Measurements from ENCODE around the gene QSOX1.

The QSOX1 gene

GRCh38 chr1:180229483-180230415 is 75.1 kb downstream of the QSOX1 start, which contains the start of gene LHX4:
Gene LHX4 (plus strand): TSS chr1:180230264. CDS start chr1:180230530, 266 bp downstream.
- TF ChIP-seq, protein P1, sequence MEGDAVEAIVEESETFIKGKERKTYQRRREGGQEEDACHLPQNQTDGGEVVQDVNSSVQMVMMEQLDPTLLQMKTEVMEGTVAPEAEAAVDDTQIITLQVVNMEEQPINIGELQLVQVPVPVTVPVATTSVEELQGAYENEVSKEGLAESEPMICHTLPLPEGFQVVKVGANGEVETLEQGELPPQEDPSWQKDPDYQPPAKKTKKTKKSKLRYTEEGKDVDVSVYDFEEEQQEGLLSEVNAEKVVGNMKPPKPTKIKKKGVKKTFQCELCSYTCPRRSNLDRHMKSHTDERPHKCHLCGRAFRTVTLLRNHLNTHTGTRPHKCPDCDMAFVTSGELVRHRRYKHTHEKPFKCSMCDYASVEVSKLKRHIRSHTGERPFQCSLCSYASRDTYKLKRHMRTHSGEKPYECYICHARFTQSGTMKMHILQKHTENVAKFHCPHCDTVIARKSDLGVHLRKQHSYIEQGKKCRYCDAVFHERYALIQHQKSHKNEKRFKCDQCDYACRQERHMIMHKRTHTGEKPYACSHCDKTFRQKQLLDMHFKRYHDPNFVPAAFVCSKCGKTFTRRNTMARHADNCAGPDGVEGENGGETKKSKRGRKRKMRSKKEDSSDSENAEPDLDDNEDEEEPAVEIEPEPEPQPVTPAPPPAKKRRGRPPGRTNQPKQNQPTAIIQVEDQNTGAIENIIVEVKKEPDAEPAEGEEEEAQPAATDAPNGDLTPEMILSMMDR (IDR thresholded peaks at IDR 0.05; ENCODE audit: insufficient read depth, missing control alignments), result no peak
- FAIRE-seq (no peak), DNase-seq (ENCODE audit: insufficient read length, low spot score) (peak; percentile 93)

DNA sequence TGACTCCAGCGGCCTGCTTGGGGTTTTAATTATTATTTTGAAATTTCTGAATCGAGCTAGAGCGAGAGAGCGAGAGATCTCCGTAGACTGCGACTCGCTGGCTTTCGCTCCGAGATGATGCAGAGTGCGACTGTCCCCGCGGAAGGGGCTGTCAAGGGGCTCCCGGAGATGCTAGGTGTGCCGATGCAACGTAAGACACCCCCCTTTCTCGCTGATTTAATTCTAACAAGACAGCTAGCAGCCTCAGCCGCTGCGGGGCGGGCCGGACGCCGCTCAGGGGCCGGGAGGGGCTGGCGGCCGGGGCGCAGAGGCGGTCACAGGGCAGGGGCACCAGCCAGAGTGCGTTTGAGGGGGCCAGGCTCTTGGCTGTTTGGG is 75.7 kb downstream of the QSOX1 start:
- no peak for FAIRE-seq
- peak; percentile 62 for DNase-seq (ENCODE audit: insufficient read length, low spot score)
- TF ChIP-seq, protein P1 (IDR thresholded peaks at IDR 0.05; ENCODE audit: insufficient read depth, missing control alignments), result no peak

DNA sequence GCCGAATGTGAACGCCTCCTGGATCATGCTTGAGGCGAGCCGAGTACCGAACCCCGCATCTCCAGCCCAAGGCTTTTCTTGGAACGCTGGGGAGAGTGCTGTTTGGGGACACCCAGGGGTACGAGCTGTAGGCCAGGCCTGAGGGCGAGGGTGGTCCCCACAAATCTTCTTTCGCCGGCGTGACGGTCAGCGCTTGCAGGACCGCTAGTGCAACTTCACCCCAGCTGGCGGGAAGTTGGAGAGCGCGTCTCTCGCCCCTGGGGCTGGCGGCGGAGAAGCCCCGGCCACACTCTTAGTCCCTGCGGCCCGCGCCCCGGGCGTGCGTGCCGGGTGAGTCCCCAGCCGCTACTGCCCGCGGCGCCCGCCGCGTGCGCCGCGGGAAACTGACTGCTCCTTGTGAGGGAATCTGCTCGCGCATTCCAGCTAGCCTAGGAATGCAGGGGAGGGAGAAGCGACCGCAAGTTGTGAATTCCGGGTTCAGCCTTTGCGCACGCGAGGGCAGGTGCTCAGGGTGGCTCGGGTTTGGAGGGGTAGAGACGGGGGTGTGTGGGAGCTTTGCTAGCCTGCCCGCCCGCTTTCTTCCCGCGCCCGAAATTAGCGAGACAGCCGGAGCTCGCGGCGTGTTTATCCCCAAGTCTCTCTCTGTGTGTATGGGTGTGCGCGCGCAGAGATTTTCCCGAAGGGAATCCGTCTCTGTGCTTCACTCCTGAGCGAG is 76.3 kb downstream of the QSOX1 start:
- no peak for DNase-seq (ENCODE audit: insufficient read length, low spot score)
- no peak for FAIRE-seq
- TF ChIP-seq, protein P1 (IDR thresholded peaks at IDR 0.05; ENCODE audit: insufficient read depth, missing control alignments), result no peak

DNA sequence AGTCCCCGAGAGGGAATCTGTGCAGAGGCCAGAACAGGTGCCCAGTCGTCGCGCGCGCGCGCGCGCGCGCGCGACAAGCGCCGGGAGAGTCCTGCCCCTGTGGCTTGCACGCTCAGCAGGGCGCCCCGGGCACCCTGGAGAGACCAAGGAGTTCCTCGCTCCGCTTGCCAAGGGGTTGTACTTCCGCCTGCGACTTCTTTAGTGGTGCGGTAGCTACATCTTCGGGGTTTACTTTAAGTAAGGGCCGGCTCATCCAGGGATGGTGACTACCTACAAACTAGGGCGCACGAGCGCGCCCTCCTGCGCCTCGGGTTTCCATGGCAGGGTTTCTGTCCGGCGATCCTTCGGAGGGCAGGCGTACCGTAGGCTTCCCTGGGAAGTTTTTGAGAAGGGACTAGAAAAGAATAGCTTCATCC is 76.8 kb downstream of the QSOX1 start:
- TF ChIP-seq, protein P1 (IDR thresholded peaks at IDR 0.05; ENCODE audit: insufficient read depth, missing control alignments), result peak; percentile 12
- no peak for FAIRE-seq
- DNase-seq (ENCODE audit: insufficient read length, low spot score), result peak; percentile 52

DNA sequence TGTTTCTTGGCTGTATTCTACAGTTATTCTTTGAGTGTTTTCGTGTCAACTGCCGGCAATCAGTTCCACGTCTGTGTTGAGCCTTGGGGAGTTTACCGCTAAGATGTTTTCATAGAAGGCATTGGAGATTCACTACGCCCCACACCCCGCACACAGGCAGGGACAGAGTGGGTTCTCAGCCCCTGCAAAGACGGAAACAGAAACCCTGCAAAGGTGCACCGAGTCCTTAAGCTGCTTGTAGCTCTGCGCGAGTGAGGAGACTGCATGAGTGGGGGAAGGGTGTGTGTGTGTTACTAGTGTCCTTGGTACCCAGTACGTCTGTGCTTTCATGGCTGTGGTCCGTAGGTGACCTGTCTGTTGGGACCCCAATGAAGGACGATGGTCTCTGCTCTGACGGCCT is 77.3 kb downstream of the QSOX1 start:
- TF ChIP-seq, protein P1 (IDR thresholded peaks at IDR 0.05; ENCODE audit: insufficient read depth, missing control alignments), result no peak
- FAIRE-seq (no peak), DNase-seq (ENCODE audit: insufficient read length, low spot score) (no peak)

- TF ChIP-seq, protein P1 (IDR thresholded peaks at IDR 0.05; ENCODE audit: insufficient read depth, missing control alignments), result no peak
- no peak for FAIRE-seq
Measured at GRCh38 chr1:180232521-180233043, 77.9 kb downstream of the QSOX1 start.

More at GRCh38 chr1:180232521-180233043, 77.9 kb downstream of the QSOX1 start:
- no peak for DNase-seq (ENCODE audit: insufficient read length, low spot score)

All from D721Med (cell line).